Suprapubic skin (tissue), 3 donors: ENCODE measurements around the gene AOX1.

ENCODE experiments used
- CTCF ChIP-seq, 2 donors: fragments of 200-600 bp in 1 of 2; fragments of 450-650 bp in 1 of 2; sonication (generic) in 1 of 2; IDR thresholded peaks; one replicate each; pipeline ENCODE4 v1.5.1; 2016 to 2019; ENCODE audit warnings: antibody characterized with exemption in 2 of 2, mild to moderate bottlenecking in 1 of 2, moderate library complexity in 1 of 2
- EP300 ChIP-seq: sonication (generic); formaldehyde crosslinking; IDR thresholded peaks from one replicate; pipeline ENCODE4 v1.6.1; 2017; ENCODE audit warnings: antibody characterized with exemption
- POLR2A ChIP-seq, 2 donors: fragments of 450-650 bp; IDR thresholded peaks; one replicate each; pipeline ENCODE4 v1.6.1; 2017; ENCODE audit warnings: antibody characterized with exemption in 2 of 2, mild to moderate bottlenecking in 2 of 2, moderate library complexity in 2 of 2

GRCh38 chr2:200617156-200618053 lies 31.6 kb downstream of the AOX1 start:
- TF ChIP-seq CTCF (IDR thresholded peaks at IDR 0.05): no peak
- TF ChIP-seq POLR2A (IDR thresholded peaks at IDR 0.05): no peak
- TF ChIP-seq EP300: no peak
